ENCODE data around the gene EXOC4. TPM values are rescaled to one million over a fixed set of nuclear protein-coding genes. Genes with fewer than 3 reads are reported as not detected.

Gene EXOC4
- total RNA-seq, 1 experiment from 2014 or later: 75.8 TPM

GRCh38 chr7:133586253-133586652, 333.4 kb downstream of the EXOC4 start:
- no peak overlapping the region for H2AFZ ChIP-seq (ENCODE audit: low read length)
- no peak overlapping the region for H2BK120ac ChIP-seq (ENCODE audit: low read depth, low read length, poor library complexity, severe bottlenecking)
- Mint-ChIP-seq H3K36me3 (ENCODE audit: insufficient read depth in 1 of 3, low read depth in 3 of 3) (0 out of 7 replicates have a peak, but pooled peaks cover 0 to 3% (median 0%) of the 10 kb centered on the region in 3 experiments), H3K4me3 (no peak overlapping the region), H3K9me3 (peaks cover 0 to 4% of the 10 kb centered on the region in 2 experiments; a peak in 1 of 5 replicates), H3K27ac (no peak overlapping the region; a peak in 1 of 7 replicates), H3K27me3 (ENCODE audit: low read depth) (no peaks in the 10 kb centered on the region), H3K4me1 (peaks cover 24 to 25% of the 10 kb centered on the region in 2 experiments)
- H4K91ac ChIP-seq (ENCODE audit: insufficient read length, low read depth, low read length): no peak overlapping the region
- no peak overlapping the region for H2BK5ac ChIP-seq (ENCODE audit: insufficient read length, low read length)
- no peaks in the 10 kb centered on the region for H3K27me3 ChIP-seq (ENCODE audit: insufficient read depth, low read length)
- no peak overlapping the region for H3K18ac ChIP-seq (ENCODE audit: insufficient read length, low read depth, low read length)
- H2BK12ac ChIP-seq (ENCODE audit: insufficient read length, low read depth, low read length): no peak overlapping the region
- H3K79me1 ChIP-seq (ENCODE audit: insufficient read depth, low read depth, low read length, poor library complexity, severe bottlenecking): no peaks in the 10 kb centered on the region
- H3K23ac ChIP-seq (ENCODE audit: insufficient read length, low read depth, low read length): no peak overlapping the region
- WGBS (ENCODE audit: extremely low coverage, insufficient read length, low lambda C conversion rate): no CpG with 5 or more reads among the region's 3 CpGs
- H4K20me1 ChIP-seq (ENCODE audit: control insufficient read depth, insufficient read depth, insufficient read length): no peaks in the 10 kb centered on the region
- no peak for DNase-seq
- H3K27ac ChIP-seq (ENCODE audit: insufficient read length, low read depth, low read length): no peak overlapping the region
- no peak overlapping the region for H2AK5ac ChIP-seq (ENCODE audit: insufficient read length, low read length)
- no peak overlapping the region for H3K4ac ChIP-seq (ENCODE audit: low read depth, low read length)
- H3K56ac ChIP-seq (ENCODE audit: insufficient read length, low read depth, low read length): no peak overlapping the region
- TF ChIP-seq, protein P1, sequence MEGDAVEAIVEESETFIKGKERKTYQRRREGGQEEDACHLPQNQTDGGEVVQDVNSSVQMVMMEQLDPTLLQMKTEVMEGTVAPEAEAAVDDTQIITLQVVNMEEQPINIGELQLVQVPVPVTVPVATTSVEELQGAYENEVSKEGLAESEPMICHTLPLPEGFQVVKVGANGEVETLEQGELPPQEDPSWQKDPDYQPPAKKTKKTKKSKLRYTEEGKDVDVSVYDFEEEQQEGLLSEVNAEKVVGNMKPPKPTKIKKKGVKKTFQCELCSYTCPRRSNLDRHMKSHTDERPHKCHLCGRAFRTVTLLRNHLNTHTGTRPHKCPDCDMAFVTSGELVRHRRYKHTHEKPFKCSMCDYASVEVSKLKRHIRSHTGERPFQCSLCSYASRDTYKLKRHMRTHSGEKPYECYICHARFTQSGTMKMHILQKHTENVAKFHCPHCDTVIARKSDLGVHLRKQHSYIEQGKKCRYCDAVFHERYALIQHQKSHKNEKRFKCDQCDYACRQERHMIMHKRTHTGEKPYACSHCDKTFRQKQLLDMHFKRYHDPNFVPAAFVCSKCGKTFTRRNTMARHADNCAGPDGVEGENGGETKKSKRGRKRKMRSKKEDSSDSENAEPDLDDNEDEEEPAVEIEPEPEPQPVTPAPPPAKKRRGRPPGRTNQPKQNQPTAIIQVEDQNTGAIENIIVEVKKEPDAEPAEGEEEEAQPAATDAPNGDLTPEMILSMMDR (conservative IDR thresholded peaks at IDR 0.05): no peak
- no peak overlapping the region for H3T11ph ChIP-seq (ENCODE audit: low read length)
- H4K8ac ChIP-seq (replicated peaks; ENCODE audit: insufficient read length, low read depth, low read length): no peak overlapping the region
- no peaks in the 10 kb centered on the region for H3K23me2 ChIP-seq (ENCODE audit: insufficient read length, low read depth, low read length, poor library complexity, severe bottlenecking)
- H3K9me3 ChIP-seq (ENCODE audit: control insufficient read depth, low read depth, low read length): no peaks in the 10 kb centered on the region
- H3K79me2 ChIP-seq (ENCODE audit: insufficient read depth, low read length): no peaks in the 10 kb centered on the region
- no peak overlapping the region for H3K9ac ChIP-seq (ENCODE audit: extremely low read depth, insufficient read length, low read length)
- H2BK20ac ChIP-seq (ENCODE audit: low read depth, low read length, poor library complexity, severe bottlenecking): no peak overlapping the region
- H3K4me2 ChIP-seq (ENCODE audit: insufficient read depth, insufficient read length, low read length): no peak overlapping the region
- no peak overlapping the region for H2BK15ac ChIP-seq (ENCODE audit: low read depth, low read length)
- no peak overlapping the region for H3K14ac ChIP-seq (ENCODE audit: insufficient read depth, low read length)
- H4K5ac ChIP-seq (ENCODE audit: insufficient read length, low read depth, low read length): no peak overlapping the region
- H3K4me1 ChIP-seq (ENCODE audit: insufficient read depth, low read length): peaks cover 4% of the 10 kb centered on the region; the same call in 1 of the 2 replicates
